Endothelial cell of umbilical vein (primary cell): ENCODE data around the gene TEX44. TPM values are rescaled to one million over a fixed set of nuclear protein-coding genes. Genes with fewer than 3 reads are reported as not detected.

Experiments
- BruUV-seq: library from RNA; stranded (reverse); fragments of 400-500 nt; replicated peaks from 2 replicates; lab custom pipeline; 2021; lab: Mats Ljungman, UMichigan
- CTCF ChIA-PET: fragments of 300-600, 350-600 bp; sonication (Branson Sonifier 250); formaldehyde crosslinking; loops from one replicate; lab custom pipeline; 2021; ENCODE audit warnings: antibody characterized with exemption, inconsistent platforms; lab: Charles Lee
- POLR2A ChIA-PET: fragments of 300-600, 350-600 bp; sonication (Branson Sonifier 250); formaldehyde crosslinking; loops from one replicate; lab custom pipeline; 2021; ENCODE audit warnings: antibody characterized with exemption, inconsistent platforms; lab: Charles Lee
- DNase-seq: peaks from one replicate; pipeline ENCODE4 v3.0.0-alpha.2; 2011; ENCODE audit warnings: low read depth, low spot score
- FAIRE-seq: peaks from 2 replicates; lab custom pipeline; 2011; peaks lifted over from hg19 to GRCh38; lab: Jason Lieb, UNC
- H2AFZ ChIP-seq: 2 replicates; pipeline ENCODE4 v1.6.0; 2012; ENCODE audit warnings: low read depth, low read length, control low read depth, inconsistent platforms
- H3K27ac ChIP-seq: 2 replicates; pipeline ENCODE4 v1.5.1; 2011; ENCODE audit warnings: low read depth, mild to moderate bottlenecking, control low read depth, low read length, moderate library complexity; ENCODE audit not compliant: insufficient read depth
- H3K27me3 ChIP-seq, 2 experiments: 2 replicates each; pipeline versions ENCODE4 v1.6.0 to v1.6.1; 2011; ENCODE audit warnings: low read length in 2 of 2, mixed read lengths in 1 of 2; ENCODE audit not compliant: control insufficient read depth in 2 of 2, insufficient read depth in 2 of 2
- H3K36me3 ChIP-seq, 2 experiments: 2 replicates in 1 of 2; 3 replicates in 1 of 2; pipeline ENCODE4 v1.5.1; 2011; ENCODE audit warnings: low read length in 2 of 2, mild to moderate bottlenecking in 1 of 2, moderate library complexity in 1 of 2; ENCODE audit not compliant: control insufficient read depth in 2 of 2, insufficient read depth in 2 of 2; ENCODE audit errors: extremely low read depth in 1 of 2
- H3K4me1 ChIP-seq: 3 replicates; pipeline ENCODE4 v1.5.1; 2011; ENCODE audit warnings: mild to moderate bottlenecking, low read length; ENCODE audit not compliant: control insufficient read depth, insufficient read depth; ENCODE audit errors: extremely low read depth
- H3K4me2 ChIP-seq: 2 replicates; pipeline ENCODE4 v1.6.1; 2011; ENCODE audit warnings: low read length, control low read depth, mixed read lengths; ENCODE audit not compliant: insufficient read depth
- H3K4me3 ChIP-seq, 3 experiments: fragments of 200-600 bp in 1 of 3; sonication (generic), shearing (Covaris generic) in 1 of 3; replicated peaks in 1 of 3; 2 replicates each; pipeline ENCODE4 v1.5.1; 2011 to 2016; ENCODE audit warnings: control low read depth in 3 of 3, low read length in 3 of 3, mild to moderate bottlenecking in 2 of 3, inconsistent platforms in 1 of 3, low read depth in 1 of 3, moderate library complexity in 1 of 3; ENCODE audit not compliant: insufficient read depth in 1 of 3
- H3K79me2 ChIP-seq: 2 replicates; pipeline ENCODE4 v1.6.0; 2012; ENCODE audit warnings: low read length, inconsistent platforms; ENCODE audit not compliant: control insufficient read depth, insufficient read depth
- H3K9ac ChIP-seq: replicated peaks from 2 replicates; pipeline ENCODE3; 2011; ENCODE audit warnings: low read length, control low read depth; ENCODE audit not compliant: insufficient read depth; ENCODE audit errors: extremely low read depth
- H3K9me1 ChIP-seq: replicated peaks from 3 replicates; pipeline ENCODE4 v1.6.0; 2011; ENCODE audit warnings: mild to moderate bottlenecking, low read length; ENCODE audit not compliant: control insufficient read depth, insufficient read depth; ENCODE audit errors: extremely low read depth
- H3K9me3 ChIP-seq: replicated peaks from 2 replicates; pipeline ENCODE4 v1.5.1; 2012; ENCODE audit warnings: low read length, inconsistent platforms; ENCODE audit not compliant: control insufficient read depth, insufficient read depth
- H4K20me1 ChIP-seq: replicated peaks from 2 replicates; pipeline ENCODE3; 2011; ENCODE audit warnings: mild to moderate bottlenecking, low read length; ENCODE audit not compliant: control insufficient read depth, insufficient read depth; ENCODE audit errors: extremely low read depth
- EZH2 ChIP-seq: IDR thresholded peaks from 2 replicates; pipeline ENCODE4 v1.6.1; 2012; ENCODE audit warnings: borderline replicate concordance, low read depth, mild to moderate bottlenecking, moderate library complexity, low read length, inconsistent platforms; ENCODE audit not compliant: severe bottlenecking
- FOS ChIP-seq: IDR thresholded peaks from 2 replicates; pipeline ENCODE4 v1.6.1; 2011; ENCODE audit warnings: mild to moderate bottlenecking, low read length, moderate library complexity, borderline replicate concordance; ENCODE audit not compliant: insufficient read depth
- GATA2 ChIP-seq: IDR thresholded peaks from 2 replicates; pipeline ENCODE4 v1.7.0; 2011; ENCODE audit warnings: low read depth, mild to moderate bottlenecking, moderate library complexity, mixed read lengths, low read length; ENCODE audit not compliant: insufficient read length, insufficient read depth
- JUN ChIP-seq: IDR thresholded peaks from 2 replicates; pipeline ENCODE4 v1.6.1; 2011; ENCODE audit warnings: borderline replicate concordance, low read depth; ENCODE audit not compliant: insufficient read length, insufficient read depth
- MYC ChIP-seq: IDR thresholded peaks from one replicate; pipeline ENCODE4 v1.6.1; 2011; ENCODE audit warnings: mild to moderate bottlenecking, low read depth, low read length
- POLR2A ChIP-seq: IDR thresholded peaks from 2 replicates; pipeline ENCODE4 v1.6.1; 2012; ENCODE audit warnings: low read depth, mild to moderate bottlenecking, control low read depth, low read length
- dilution Hi-C: fragments of 300-500 bp; cut with MboI; formaldehyde crosslinking; loops from one replicate; pipeline ENCODE4 v1.15.0; 2019; ENCODE audit warnings: low sequenced_read_pairs; ENCODE audit not compliant: extremely low pct_ligation_motif_present
- intact Hi-C: fragments of 100-400 bp; cut with micrococcal nuclease; formaldehyde crosslinking; loops from one replicate; pipeline ENCODE4 v1.10.0; 2022
- polyA plus RNA-seq, 4 experiments: library from polyadenylated mRNA; depleted of rRNA in 3 of 4; stranded (reverse) in 3 of 4; unstranded in 1 of 4; fragments of >200 nt; gene quantifications; 2 replicates each; pipeline versions ENCODE4 v1.2.1 to v1.2.3, GENCODE V29; 2011 to 2012; ENCODE audit warnings: missing spikeins in 1 of 4
- total RNA-seq: library from RNA; stranded (reverse); gene quantifications from 2 replicates; pipeline ENCODE4 v1.2.3, GENCODE V29; 2021
- TF ChIP-seq, protein P1 (sequence below), 2 donors: IDR thresholded peaks; 1 replicate in 1 of 2; 2 replicates in 1 of 2; pipeline ENCODE4 v1.5.1; 2011; ENCODE audit warnings: low read length in 2 of 2, mild to moderate bottlenecking in 2 of 2, moderate library complexity in 2 of 2, control low read depth in 1 of 2, inconsistent platforms in 1 of 2, low read depth in 1 of 2; ENCODE audit not compliant: insufficient read depth in 1 of 2; ENCODE audit errors: extremely low read depth in 1 of 2
- TF ChIP-seq, protein P2 (sequence below): IDR thresholded peaks from 2 replicates; pipeline ENCODE4 v1.6.1; 2011; ENCODE audit not compliant: insufficient read depth, insufficient read length

The TEX44 gene
- total and polyA plus RNA-seq, 2 donors (not counting 3 experiments of a cell fraction or from before 2014, with no cell fraction given) = not detected

DNA sequence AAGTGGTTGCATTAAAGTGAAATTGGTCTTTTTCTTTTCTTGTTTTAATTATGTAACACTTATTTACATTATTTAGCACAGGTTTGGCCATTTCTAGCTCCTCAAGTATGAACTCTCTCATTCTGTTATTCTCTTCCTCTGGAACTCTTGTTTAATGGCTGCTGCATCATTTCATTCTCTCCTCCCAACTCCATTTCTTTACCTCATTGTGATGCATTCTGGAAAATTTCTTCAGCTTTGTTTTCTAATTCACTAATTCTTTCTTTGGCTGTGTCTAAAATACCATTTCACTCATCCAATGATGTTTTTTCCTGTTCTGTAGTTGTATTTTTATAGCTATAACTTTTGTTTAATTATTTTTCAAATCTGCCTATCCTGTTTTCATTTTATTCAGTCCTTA is 39.9 kb upstream of the TEX44 start:
- Histone ChIP-seq H4K20me1 (no peaks in the 10 kb centered on the region), H3K27ac (no peak overlapping the region), H2AFZ (no peak overlapping the region), H3K9ac (no peak overlapping the region), H3K4me3 (no peak overlapping the region), H3K4me1 (peaks cover 5% of the 10 kb centered on the region), H3K9me3 (no peaks in the 10 kb centered on the region), H3K27me3 (no peaks in the 10 kb centered on the region), H3K36me3 (no peaks in the 10 kb centered on the region), H3K9me1 (no peaks in the 10 kb centered on the region), H3K79me2 (no peaks in the 10 kb centered on the region), H3K4me2 (no peak overlapping the region)
- intact Hi-C loops (no loop called here), dilution Hi-C loops (no loop called here)
- CTCF ChIA-PET = interaction anchor here (0.7 to 1.8 kb wide), 6 partner anchors 8 to 124 kb away, joined by 3 to 7 read pairs (median 4); no protein-coding TSS in a partner anchor
- DNase-seq (no peak), FAIRE-seq (no peak)
- BruUV-seq = no TSS peak
- no peak for TF ChIP-seq EZH2
- no peak for TF ChIP-seq MYC
- no peak for TF ChIP-seq GATA2
- no peak for TF ChIP-seq FOS
- TF ChIP-seq, protein P1, sequence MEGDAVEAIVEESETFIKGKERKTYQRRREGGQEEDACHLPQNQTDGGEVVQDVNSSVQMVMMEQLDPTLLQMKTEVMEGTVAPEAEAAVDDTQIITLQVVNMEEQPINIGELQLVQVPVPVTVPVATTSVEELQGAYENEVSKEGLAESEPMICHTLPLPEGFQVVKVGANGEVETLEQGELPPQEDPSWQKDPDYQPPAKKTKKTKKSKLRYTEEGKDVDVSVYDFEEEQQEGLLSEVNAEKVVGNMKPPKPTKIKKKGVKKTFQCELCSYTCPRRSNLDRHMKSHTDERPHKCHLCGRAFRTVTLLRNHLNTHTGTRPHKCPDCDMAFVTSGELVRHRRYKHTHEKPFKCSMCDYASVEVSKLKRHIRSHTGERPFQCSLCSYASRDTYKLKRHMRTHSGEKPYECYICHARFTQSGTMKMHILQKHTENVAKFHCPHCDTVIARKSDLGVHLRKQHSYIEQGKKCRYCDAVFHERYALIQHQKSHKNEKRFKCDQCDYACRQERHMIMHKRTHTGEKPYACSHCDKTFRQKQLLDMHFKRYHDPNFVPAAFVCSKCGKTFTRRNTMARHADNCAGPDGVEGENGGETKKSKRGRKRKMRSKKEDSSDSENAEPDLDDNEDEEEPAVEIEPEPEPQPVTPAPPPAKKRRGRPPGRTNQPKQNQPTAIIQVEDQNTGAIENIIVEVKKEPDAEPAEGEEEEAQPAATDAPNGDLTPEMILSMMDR (IDR thresholded peaks at IDR 0.05; ENCODE audit: extremely low read depth in 1 of 2, insufficient read depth in 1 of 2, low read depth in 1 of 2, low read length in 2 of 2) = no peak
- POLR2A ChIA-PET = no interaction called here

DNA sequence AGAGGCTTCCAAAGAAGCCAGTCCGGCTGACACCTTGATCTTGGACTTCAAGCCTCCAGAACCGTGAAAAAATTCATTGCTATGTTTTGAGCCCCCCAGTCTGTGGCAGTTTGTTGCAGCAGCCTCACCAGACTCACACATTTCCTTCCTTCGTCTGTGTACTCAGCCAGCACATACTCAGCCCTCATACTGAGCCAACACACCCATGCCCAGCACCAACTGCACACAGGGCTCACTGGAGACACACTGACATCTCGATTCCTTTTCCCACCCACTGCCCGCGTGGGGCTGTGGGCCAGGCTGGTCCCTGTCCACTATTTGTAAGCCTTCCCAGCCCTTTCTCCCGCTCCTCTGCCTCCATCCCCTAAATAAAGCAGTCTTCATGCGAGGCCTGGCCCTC is 38.3 kb upstream of the TEX44 start:
- intact Hi-C loops = no loop called here
- peak; percentile 50 for FAIRE-seq

More for the DNA sequence above, 38.3 kb upstream of the TEX44 start:
- H3K36me3 ChIP-seq = no peaks in the 10 kb centered on the region
- no peaks in the 10 kb centered on the region for H3K9me1 ChIP-seq
- peak overlapping the region; percentile 98 for H2AFZ ChIP-seq
- H3K27me3 ChIP-seq = no peaks in the 10 kb centered on the region
- dilution Hi-C loops = no loop called here
- TF ChIP-seq MYC (no peak), POLR2A (no peak), JUN (no peak), FOS (no peak)
- TF ChIP-seq, protein P2, sequence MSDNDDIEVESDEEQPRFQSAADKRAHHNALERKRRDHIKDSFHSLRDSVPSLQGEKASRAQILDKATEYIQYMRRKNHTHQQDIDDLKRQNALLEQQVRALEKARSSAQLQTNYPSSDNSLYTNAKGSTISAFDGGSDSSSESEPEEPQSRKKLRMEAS = no peak
- H3K79me2 ChIP-seq = no peaks in the 10 kb centered on the region
- POLR2A ChIA-PET = interaction anchor here (0.7 kb wide), 1 partner anchor 133 kb away, joined by 5 read pairs; no protein-coding TSS in a partner anchor
- BruUV-seq = no TSS peak
- H3K4me3 ChIP-seq = no peak overlapping the region
- no peaks in the 10 kb centered on the region for H4K20me1 ChIP-seq
- H3K9me3 ChIP-seq = no peaks in the 10 kb centered on the region
- H3K4me2 ChIP-seq = peak overlapping the region; percentile 0
- peaks cover 5% of the 10 kb centered on the region for H3K4me1 ChIP-seq
- H3K9ac ChIP-seq = no peak overlapping the region
- CTCF ChIA-PET = interaction anchor here (1.5 to 5.2 kb wide), 8 partner anchors 9 to 70 kb away, joined by 5 to 40 read pairs (median 6); partner anchors contain the start of gene NMUR1
- DNase-seq = peak; percentile 52
- no peak overlapping the region for H3K27ac ChIP-seq
